GM23248 (cell line): ENCODE results near the gene KY. TPM values are rescaled to one million over a fixed set of nuclear protein-coding genes. Genes with fewer than 3 reads are reported as not detected.

Source experiments
- DNase-seq: peaks from one replicate; pipeline ENCODE4 v3.0.0-alpha.2; 2015
- H2AFZ ChIP-seq: fragments of 200-600 bp; sonication (generic); 2 replicates; pipeline ENCODE4 v1.6.1; 2016; ENCODE audit warnings: antibody characterized with exemption
- H3F3A ChIP-seq: fragments of 200-600 bp; sonication (generic); 2 replicates; pipeline ENCODE4 v1.6.1; 2016; ENCODE audit warnings: mild to moderate bottlenecking, antibody characterized with exemption, mixed run types; ENCODE audit not compliant: insufficient read depth
- H3K27ac ChIP-seq: fragments of 200-600 bp; sonication (generic); 2 replicates; pipeline ENCODE4 v1.5.1; 2016; ENCODE audit warnings: mild to moderate bottlenecking
- H3K27me3 ChIP-seq: fragments of 200-600 bp; sonication (generic); replicated peaks from 2 replicates; pipeline ENCODE4 v1.6.1; 2016; ENCODE audit warnings: mild to moderate bottlenecking; ENCODE audit not compliant: insufficient read depth
- H3K36me3 ChIP-seq: fragments of 200-600 bp; sonication (generic); 2 replicates; pipeline ENCODE4 v1.6.1; 2016; ENCODE audit warnings: low read depth, mild to moderate bottlenecking
- H3K4me1 ChIP-seq: fragments of 200-600 bp; sonication (generic); 2 replicates; pipeline ENCODE4 v1.6.1; 2016; ENCODE audit warnings: mild to moderate bottlenecking; ENCODE audit not compliant: insufficient read depth
- H3K4me2 ChIP-seq: fragments of 200-600 bp; sonication (generic); one replicate; pipeline ENCODE4 v1.6.1; 2016; ENCODE audit warnings: mild to moderate bottlenecking; ENCODE audit not compliant: unreplicated experiment
- H3K4me3 ChIP-seq: fragments of 200-600 bp; sonication (generic); 2 replicates; pipeline ENCODE4 v1.5.1; 2016; ENCODE audit warnings: mild to moderate bottlenecking
- H3K79me2 ChIP-seq: fragments of 200-600 bp; sonication (generic); 2 replicates; pipeline ENCODE4 v1.6.1; 2016; ENCODE audit warnings: mild to moderate bottlenecking; ENCODE audit not compliant: insufficient read depth
- H3K9ac ChIP-seq: fragments of 200-600 bp; sonication (generic); 2 replicates; pipeline ENCODE4 v1.6.1; 2016; ENCODE audit warnings: mild to moderate bottlenecking
- H3K9me2 ChIP-seq: fragments of 200-600 bp; sonication (generic); 2 replicates; pipeline ENCODE4 v1.6.1; 2016; ENCODE audit warnings: mixed run types, mild to moderate bottlenecking, moderate library complexity; ENCODE audit not compliant: insufficient read depth
- H3K9me3 ChIP-seq: fragments of 200-600 bp; sonication (generic); one replicate; pipeline ENCODE4 v1.6.1; 2017; ENCODE audit warnings: low read depth
- H4K20me1 ChIP-seq: fragments of 200-600 bp; sonication (generic); 2 replicates; pipeline ENCODE4 v1.6.0; 2016; ENCODE audit not compliant: insufficient read depth
- EZH2 ChIP-seq: fragments of 200-600 bp; sonication (generic); IDR thresholded peaks from 2 replicates; pipeline ENCODE4 v1.6.1; 2018; ENCODE audit warnings: antibody characterized with exemption, mild to moderate bottlenecking; ENCODE audit not compliant: insufficient read depth, poor library complexity, severe bottlenecking
- EZH2phosphoT487 ChIP-seq: fragments of 200-600 bp; sonication (generic); IDR thresholded peaks from 2 replicates; pipeline ENCODE4 v1.6.1; 2018; ENCODE audit warnings: antibody characterized with exemption, moderate library complexity, mild to moderate bottlenecking, low read depth; ENCODE audit not compliant: insufficient read depth
- WGBS, 2 experiments: methylation state at CpG; one replicate each; pipeline ENCODE4 v1.1.6; 2015 to 2017; ENCODE audit warnings: low lambda C conversion rate in 2 of 2, low coverage in 1 of 2; ENCODE audit errors: missing lambda C conversion rate in 2 of 2; 5-methylcytosine and 5-hydroxymethylcytosine counted together
- in situ Hi-C: fragments of 300-500 bp; cut with MboI; formaldehyde crosslinking; loops from 2 replicates; pipeline ENCODE4 v1.15.0; 2020
- polyA plus RNA-seq: library from polyadenylated mRNA; unstranded; fragments of >200 nt; fragmentation: Nextera tagmentation; extraction: Ambion mirVana; gene quantifications from 2 replicates; pipeline ENCODE4 v1.2.1, GENCODE V29; 2016
- total RNA-seq: library from RNA; depleted of rRNA; stranded (reverse); fragments of >200 nt; shearing (Covaris generic); gene quantifications from 2 replicates; pipeline ENCODE4 v1.2.3, GENCODE V29; 2014

The KY gene
- total and polyA plus RNA-seq, 2 experiments from 2014 or later, result 0.65 to 0.76 TPM

DNA sequence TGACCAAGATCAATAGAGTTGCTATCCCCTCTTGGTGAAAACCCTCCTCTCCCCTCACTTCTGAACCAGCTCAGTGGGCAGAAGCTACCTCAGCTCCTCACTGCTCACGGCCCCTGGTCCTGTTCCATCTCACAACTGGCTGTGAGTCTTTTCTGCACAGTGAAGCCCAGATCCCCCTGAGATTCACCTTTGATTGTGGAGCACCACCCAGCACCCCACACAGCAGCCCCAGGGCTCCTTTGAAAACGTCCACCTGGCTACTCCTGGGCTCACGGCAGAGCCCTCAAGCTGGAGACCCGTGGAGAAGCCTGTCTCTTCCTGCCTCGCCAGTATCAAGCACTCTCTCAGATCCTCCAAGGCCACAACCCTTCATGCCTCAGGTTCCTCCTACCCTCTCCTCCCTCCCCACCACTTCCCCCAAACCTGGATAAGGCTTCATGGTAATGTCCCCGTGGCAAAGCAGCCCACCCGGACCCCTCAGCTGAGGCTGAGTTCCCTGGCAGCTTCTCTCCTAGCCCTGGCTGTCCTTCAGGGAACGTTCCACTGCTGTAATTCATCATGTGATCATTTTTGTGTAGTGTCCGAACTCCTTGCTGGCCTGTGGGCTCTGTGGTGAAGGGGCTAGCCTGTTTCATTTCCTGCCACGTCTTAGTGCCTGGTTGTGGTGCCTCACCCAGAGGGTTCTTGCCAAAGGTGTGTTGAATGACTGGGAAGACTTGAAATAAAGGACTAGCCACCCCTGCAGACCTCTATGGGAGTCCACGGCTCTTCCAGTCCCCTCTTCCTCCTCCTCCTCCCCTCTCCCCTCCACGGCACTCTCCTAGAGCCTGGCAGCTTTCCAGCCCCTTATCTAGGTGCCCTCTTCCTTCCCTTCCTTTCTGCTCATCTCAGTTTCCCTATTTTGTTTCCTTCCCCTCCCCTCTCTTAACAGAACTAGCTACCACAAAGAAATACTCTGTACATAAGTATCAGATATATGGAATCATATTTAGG lies 44.5 kb downstream of the KY start:
- in situ Hi-C loops, result loop anchor here (10.0 to 25.0 kb wide), 3 partner anchors 138 to 1281 kb away; no protein-coding TSS in a partner anchor
- Histone ChIP-seq H3K9me3 (no peaks in the 10 kb centered on the region), H3K27me3 (no peaks in the 10 kb centered on the region), H3K4me3 (no peak overlapping the region), H3K4me1 (no peaks in the 10 kb centered on the region), H3K9me2 (no peaks in the 10 kb centered on the region), H3K9ac (no peak overlapping the region), H2AFZ (no peak overlapping the region), H3K27ac (no peak overlapping the region), H4K20me1 (no peaks in the 10 kb centered on the region), H3K36me3 (no peaks in the 10 kb centered on the region), H3F3A (no peaks in the 10 kb centered on the region), H3K4me2 (no peak overlapping the region), H3K79me2 (no peaks in the 10 kb centered on the region)
- no peak for DNase-seq
- WGBS, 2 experiments, result 58 to 61% methylated on average over 12 of the region's 12 CpGs
- TF ChIP-seq EZH2phosphoT487 (no peak), EZH2 (no peak)

DNA sequence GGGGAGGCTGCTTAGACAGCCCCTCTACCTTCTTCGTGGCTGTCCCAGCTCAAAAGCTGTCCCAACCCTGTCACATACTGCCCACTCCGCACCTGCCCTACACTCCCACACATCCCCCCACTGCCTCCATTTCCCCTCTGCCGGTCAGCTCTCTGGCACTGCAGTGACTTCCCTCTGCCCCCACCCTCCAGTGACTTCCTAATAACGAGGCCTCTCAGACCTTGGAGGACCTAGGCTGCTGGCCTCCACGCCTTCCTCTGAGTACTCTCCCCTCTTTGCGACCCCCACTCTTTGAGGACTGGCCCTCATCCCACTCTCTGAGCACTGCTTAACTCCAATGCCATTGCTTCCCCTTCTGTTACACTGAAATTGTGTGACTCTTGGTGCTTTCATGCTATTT lies 45.3 kb downstream of the KY start:
- H3F3A ChIP-seq, result no peaks in the 10 kb centered on the region
- TF ChIP-seq EZH2phosphoT487 (no peak), EZH2 (no peak)
- no peaks in the 10 kb centered on the region for H3K9me3 ChIP-seq
- no peak overlapping the region for H2AFZ ChIP-seq
- no peak overlapping the region for H3K4me3 ChIP-seq
- no peaks in the 10 kb centered on the region for H3K36me3 ChIP-seq
- H3K4me2 ChIP-seq, result no peak overlapping the region
- in situ Hi-C loops, result loop anchor here (10.0 to 25.0 kb wide), 3 partner anchors 139 to 1282 kb away; no protein-coding TSS in a partner anchor
- no peaks in the 10 kb centered on the region for H3K79me2 ChIP-seq
- no peak overlapping the region for H3K9ac ChIP-seq
- 66 to 81% methylated on average over 6 of the region's 6 CpGs for WGBS, 2 experiments
- no peak overlapping the region for H3K27ac ChIP-seq
- no peaks in the 10 kb centered on the region for H3K27me3 ChIP-seq
- H3K4me1 ChIP-seq, result no peaks in the 10 kb centered on the region
- H3K9me2 ChIP-seq, result no peaks in the 10 kb centered on the region
- DNase-seq, result no peak
- H4K20me1 ChIP-seq, result no peaks in the 10 kb centered on the region

DNA sequence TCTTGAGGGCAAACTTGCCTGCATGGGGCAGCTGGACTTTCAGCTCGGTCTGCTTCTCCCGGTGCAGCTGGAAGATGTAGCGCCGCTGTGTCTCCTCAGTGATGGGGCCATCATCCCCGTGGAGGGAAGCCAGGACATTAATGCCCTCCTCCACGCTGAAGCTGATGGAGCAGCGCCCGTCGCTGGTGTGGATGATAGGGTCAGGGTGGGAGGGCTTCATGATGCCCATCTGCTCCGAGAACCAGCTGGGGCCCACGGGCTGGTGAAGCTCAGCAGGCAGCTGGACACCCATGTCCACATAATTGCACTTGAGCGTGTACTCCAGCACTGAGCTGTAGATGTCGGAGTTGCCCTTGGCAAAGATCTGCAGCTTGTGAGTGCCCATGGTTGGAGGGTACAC lies 46.9 kb downstream of the KY start:
- Histone ChIP-seq H3K4me1 (no peaks in the 10 kb centered on the region), H3F3A (no peaks in the 10 kb centered on the region), H4K20me1 (no peaks in the 10 kb centered on the region), H3K27ac (no peak overlapping the region), H3K9me3 (no peaks in the 10 kb centered on the region), H2AFZ (no peak overlapping the region), H3K4me2 (no peak overlapping the region), H3K27me3 (no peaks in the 10 kb centered on the region), H3K9ac (no peak overlapping the region), H3K4me3 (no peak overlapping the region), H3K79me2 (no peaks in the 10 kb centered on the region), H3K36me3 (no peaks in the 10 kb centered on the region), H3K9me2 (no peaks in the 10 kb centered on the region)
- in situ Hi-C loops, result loop anchor here (10.0 to 25.0 kb wide), 3 partner anchors 141 to 1283 kb away; no protein-coding TSS in a partner anchor
- no peak for DNase-seq
- WGBS, 2 experiments, result 85 to 87% methylated on average over 13 of the region's 13 CpGs
- no peak for TF ChIP-seq EZH2
- no peak for TF ChIP-seq EZH2phosphoT487

DNA sequence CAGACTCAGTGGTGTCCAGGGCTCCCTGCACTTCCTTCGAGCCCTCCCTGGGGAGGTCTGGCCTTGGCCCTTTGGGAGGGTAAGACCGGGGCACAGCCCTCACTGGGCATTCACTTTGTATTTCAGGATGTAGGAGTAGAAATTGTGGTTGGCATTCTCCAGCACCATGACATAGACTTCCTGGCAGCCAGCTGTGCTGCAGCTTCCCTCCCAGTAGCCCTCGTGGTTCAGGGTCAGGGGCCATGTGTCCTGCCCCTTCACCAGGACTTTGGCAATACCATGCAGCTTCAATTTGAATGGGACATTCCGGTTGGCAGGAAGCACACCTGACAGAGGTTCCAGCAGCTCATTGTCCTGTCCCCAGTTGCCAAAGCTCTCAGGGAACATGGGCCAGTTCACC lies 47.3 kb downstream of the KY start:
- no peak overlapping the region for H3K9ac ChIP-seq
- H3K9me2 ChIP-seq, result no peaks in the 10 kb centered on the region
- 55 to 61% methylated on average over 4 of the region's 4 CpGs for WGBS, 2 experiments

More for the DNA sequence above, 47.3 kb downstream of the KY start:
- H3K27ac ChIP-seq, result no peak overlapping the region
- H3K9me3 ChIP-seq, result no peaks in the 10 kb centered on the region
- no peaks in the 10 kb centered on the region for H3K4me1 ChIP-seq
- H4K20me1 ChIP-seq, result no peaks in the 10 kb centered on the region
- no peak for DNase-seq
- H3F3A ChIP-seq, result no peaks in the 10 kb centered on the region
- no peaks in the 10 kb centered on the region for H3K79me2 ChIP-seq
- H3K27me3 ChIP-seq, result no peaks in the 10 kb centered on the region
- H3K4me2 ChIP-seq, result no peak overlapping the region
- H2AFZ ChIP-seq, result no peak overlapping the region
- TF ChIP-seq EZH2phosphoT487, result no peak
- no peak for TF ChIP-seq EZH2
- no peaks in the 10 kb centered on the region for H3K36me3 ChIP-seq
- no peak overlapping the region for H3K4me3 ChIP-seq
- in situ Hi-C loops, result loop anchor here (10.0 to 25.0 kb wide), 3 partner anchors 141 to 1284 kb away; no protein-coding TSS in a partner anchor
